IgD-negative memory B cell (primary cell): ENCODE data around the gene CDK17. TPM values are rescaled to one million over a fixed set of nuclear protein-coding genes. Genes with fewer than 3 reads are reported as not detected.
A peak's percentile ranks its signal among the peaks of the same experiment; 100 is the strongest.

Experiments used
- H3K27ac Mint-ChIP-seq, 3 donors: one replicate each; pipeline ENCODE4 v1.8.0; 2020 to 2022; ENCODE audit warnings: mild to moderate bottlenecking in 3 of 3, mixed read lengths in 3 of 3, moderate library complexity in 1 of 3
- H3K27me3 Mint-ChIP-seq: one replicate; pipeline ENCODE4 v1.8.0; 2021; ENCODE audit warnings: mixed read lengths
- H3K36me3 Mint-ChIP-seq: one replicate; pipeline ENCODE4 v1.8.0; 2020; ENCODE audit warnings: mild to moderate bottlenecking, mixed read lengths
- H3K4me1 Mint-ChIP-seq, 3 donors: one replicate each; pipeline ENCODE4 v1.8.0; 2020 to 2022; ENCODE audit warnings: mixed read lengths in 3 of 3, mild to moderate bottlenecking in 1 of 3
- H3K4me3 Mint-ChIP-seq, 4 donors: one replicate each; pipeline ENCODE4 v1.8.0; 2020 to 2022; ENCODE audit warnings: mild to moderate bottlenecking in 4 of 4, mixed read lengths in 4 of 4, moderate library complexity in 3 of 4
- H3K9me3 Mint-ChIP-seq, 3 donors: one replicate each; pipeline ENCODE4 v1.8.0; 2020 to 2021; ENCODE audit warnings: mixed read lengths in 3 of 3, mild to moderate bottlenecking in 1 of 3
- polyA plus RNA-seq: library from polyadenylated mRNA; unstranded; fragments of 300-500 nt; fragmentation: Illumina TruSeq; gene quantifications from one replicate; pipeline ENCODE4 v1.2.3, GENCODE V29; 2021

Gene CDK17
- polyA plus RNA-seq, 1 donor from 2014 or later, result 30.0 TPM

- peaks cover 10 to 33% (median 20%) of the 10 kb centered on the region in 3 donors for H3K4me1 Mint-ChIP-seq
Measured at GRCh38 chr12:96238336-96239047, 161.7 kb downstream of the CDK17 start.

GRCh38 chr12:96237465-96238077, 162.7 kb downstream of the CDK17 start:
- no peaks in the 10 kb centered on the region for H3K36me3 Mint-ChIP-seq
- peak overlapping the region in 2 of 3 donors; percentile 5 to 91 for H3K27ac Mint-ChIP-seq
- peaks cover 14 to 28% (median 15%) of the 10 kb centered on the region in 3 donors for H3K4me1 Mint-ChIP-seq
- H3K4me3 Mint-ChIP-seq, result peak overlapping the region in 1 of 4 donors; percentile 43
- no peaks in the 10 kb centered on the region for H3K27me3 Mint-ChIP-seq
- H3K9me3 Mint-ChIP-seq, result no peaks in the 10 kb centered on the region

More at GRCh38 chr12:96238336-96239047, 161.7 kb downstream of the CDK17 start:
- no peak overlapping the region for H3K4me3 Mint-ChIP-seq
- H3K36me3 Mint-ChIP-seq, result no peaks in the 10 kb centered on the region
- H3K27me3 Mint-ChIP-seq, result no peaks in the 10 kb centered on the region
- H3K27ac Mint-ChIP-seq, result peak overlapping the region; percentile 5 to 91 (median 49)
- no peaks in the 10 kb centered on the region for H3K9me3 Mint-ChIP-seq

- Mint-ChIP-seq H3K27ac (peak overlapping the region; percentile 14 to 50 (median 17)), H3K4me1 (peaks cover 15 to 27% (median 15%) of the 10 kb centered on the region in 3 donors), H3K27me3 (no peaks in the 10 kb centered on the region), H3K4me3 (no peak overlapping the region), H3K36me3 (no peaks in the 10 kb centered on the region), H3K9me3 (no peaks in the 10 kb centered on the region)
Measured at GRCh38 chr12:96237035-96237434, 163.2 kb downstream of the CDK17 start.

- Mint-ChIP-seq H3K9me3 (no peaks in the 10 kb centered on the region), H3K4me3 (no peak overlapping the region), H3K27me3 (no peaks in the 10 kb centered on the region), H3K4me1 (peaks cover 15 to 29% (median 19%) of the 10 kb centered on the region in 3 donors), H3K36me3 (no peaks in the 10 kb centered on the region), H3K27ac (peak overlapping the region in 2 of 3 donors; percentile 14 to 81)
Measured at GRCh38 chr12:96236221-96236822, 163.9 kb downstream of the CDK17 start.

GRCh38 chr12:96235484-96235826, 164.8 kb downstream of the CDK17 start:
- H3K36me3 Mint-ChIP-seq, result no peaks in the 10 kb centered on the region
- H3K4me3 Mint-ChIP-seq, result no peak overlapping the region
- no peaks in the 10 kb centered on the region for H3K9me3 Mint-ChIP-seq
- H3K27me3 Mint-ChIP-seq, result no peaks in the 10 kb centered on the region
- peak overlapping the region in 1 of 3 donors; percentile 90 for H3K27ac Mint-ChIP-seq
- H3K4me1 Mint-ChIP-seq, result peaks cover 18 to 31% (median 19%) of the 10 kb centered on the region in 3 donors

GRCh38 chr12:96234591-96235483, 165.4 kb downstream of the CDK17 start:
- no peaks in the 10 kb centered on the region for H3K27me3 Mint-ChIP-seq
- peak overlapping the region in 1 of 3 donors; percentile 90 for H3K27ac Mint-ChIP-seq
- H3K4me1 Mint-ChIP-seq, result peaks cover 13 to 26% (median 19%) of the 10 kb centered on the region in 3 donors
- H3K9me3 Mint-ChIP-seq, result no peaks in the 10 kb centered on the region
- H3K4me3 Mint-ChIP-seq, result no peak overlapping the region
- no peaks in the 10 kb centered on the region for H3K36me3 Mint-ChIP-seq

GRCh38 chr12:96233939-96234461, 166.2 kb downstream of the CDK17 start:
- H3K27ac Mint-ChIP-seq, result no peak overlapping the region
- no peaks in the 10 kb centered on the region for H3K9me3 Mint-ChIP-seq
- H3K27me3 Mint-ChIP-seq, result no peaks in the 10 kb centered on the region
- H3K4me3 Mint-ChIP-seq, result no peak overlapping the region
- H3K4me1 Mint-ChIP-seq, result peaks cover 11 to 28% (median 19%) of the 10 kb centered on the region in 3 donors
- no peaks in the 10 kb centered on the region for H3K36me3 Mint-ChIP-seq

GRCh38 chr12:96233168-96233567, 167.1 kb downstream of the CDK17 start:
- no peaks in the 10 kb centered on the region for H3K36me3 Mint-ChIP-seq
- peaks cover 11 to 27% (median 19%) of the 10 kb centered on the region in 3 donors for H3K4me1 Mint-ChIP-seq
- peak overlapping the region in 1 of 3 donors; percentile 76 for H3K27ac Mint-ChIP-seq

GRCh38 chr12:96230646-96231045, 169.6 kb downstream of the CDK17 start:
- H3K27ac Mint-ChIP-seq, result peak overlapping the region in 1 of 3 donors; percentile 23

More at GRCh38 chr12:96233168-96233567, 167.1 kb downstream of the CDK17 start:
- Mint-ChIP-seq H3K4me3 (no peak overlapping the region), H3K27me3 (no peaks in the 10 kb centered on the region), H3K9me3 (no peaks in the 10 kb centered on the region)

GRCh38 chr12:96228566-96229248, 171.5 kb downstream of the CDK17 start:
- Mint-ChIP-seq H3K4me1 (peaks cover 20 to 24% (median 23%) of the 10 kb centered on the region in 3 donors), H3K36me3 (peaks cover 4% of the 10 kb centered on the region), H3K27ac (no peak overlapping the region), H3K4me3 (peak overlapping the region in 1 of 4 donors; percentile 78), H3K9me3 (no peaks in the 10 kb centered on the region), H3K27me3 (no peaks in the 10 kb centered on the region)

More at GRCh38 chr12:96230646-96231045, 169.6 kb downstream of the CDK17 start:
- no peaks in the 10 kb centered on the region for H3K27me3 Mint-ChIP-seq
- H3K4me3 Mint-ChIP-seq, result no peak overlapping the region
- H3K9me3 Mint-ChIP-seq, result no peaks in the 10 kb centered on the region
- peaks cover 15 to 18% (median 16%) of the 10 kb centered on the region in 3 donors for H3K4me1 Mint-ChIP-seq
- peaks cover 4% of the 10 kb centered on the region for H3K36me3 Mint-ChIP-seq

Other genes starting within 250 kb of the CDK17 start
- 17.9 TPM for gene ELK3, start 206.1 kb downstream of the CDK17 start, polyA plus RNA-seq
- gene CFAP54, start 89.1 kb upstream of the CDK17 start, polyA plus RNA-seq, result 0.13 TPM